ENCODE data around the gene CRB3.

The CRB3 gene

DNA sequence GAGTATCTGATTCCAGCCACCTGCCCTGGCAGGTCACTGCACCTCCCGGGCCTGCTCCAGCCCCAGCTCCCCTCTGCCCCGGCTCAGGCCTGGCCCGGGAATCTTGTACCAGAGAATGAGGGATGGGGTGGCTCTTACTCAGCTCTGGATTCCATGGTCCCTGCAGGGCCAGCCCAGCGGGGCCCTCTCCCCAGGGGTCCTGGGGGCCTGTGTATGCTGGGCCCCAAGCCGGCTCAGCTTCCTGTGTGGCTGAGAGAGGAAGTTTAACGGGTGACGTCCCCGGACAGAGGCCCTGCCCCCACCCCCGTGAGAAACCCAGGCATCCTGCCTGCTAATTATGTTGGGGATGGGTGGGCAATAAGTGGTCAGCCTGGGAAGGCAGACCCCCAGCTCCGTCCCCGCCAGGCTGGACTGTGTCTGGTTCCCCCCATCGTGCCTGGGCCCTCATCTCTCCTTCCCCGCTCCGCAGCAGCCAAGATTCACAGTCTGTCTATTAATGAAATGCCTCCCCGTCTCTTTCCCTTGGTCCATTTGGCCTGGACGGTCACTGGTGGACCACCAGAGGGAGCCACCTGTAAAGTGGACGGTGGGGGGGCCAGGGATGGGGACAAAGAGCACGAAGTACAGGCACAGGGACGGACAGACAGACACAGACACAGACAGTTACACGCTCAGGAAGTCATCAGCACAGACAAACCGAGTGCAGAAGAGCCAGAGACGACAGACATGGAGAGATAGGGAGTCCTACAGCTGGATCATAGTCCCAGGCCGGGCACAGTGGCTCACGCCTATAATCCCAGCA, 17.7 kb downstream of the CRB3 start, which contains the start of gene DENND1C:
DENND1C (minus strand) TSS at position 247 of the 802 bp plus-strand sequence; CDS start at position 155, 92 bp downstream.
- TF ChIP-seq ZFX (IDR thresholded peaks at IDR 0.05) (no peak), CTCF (conservative IDR thresholded peaks at IDR 0.05) (no peak; the same call in 1 of the 2 replicates)
- no peak within 1 kb of the TSS for H3K27ac ChIP-seq

DNA sequence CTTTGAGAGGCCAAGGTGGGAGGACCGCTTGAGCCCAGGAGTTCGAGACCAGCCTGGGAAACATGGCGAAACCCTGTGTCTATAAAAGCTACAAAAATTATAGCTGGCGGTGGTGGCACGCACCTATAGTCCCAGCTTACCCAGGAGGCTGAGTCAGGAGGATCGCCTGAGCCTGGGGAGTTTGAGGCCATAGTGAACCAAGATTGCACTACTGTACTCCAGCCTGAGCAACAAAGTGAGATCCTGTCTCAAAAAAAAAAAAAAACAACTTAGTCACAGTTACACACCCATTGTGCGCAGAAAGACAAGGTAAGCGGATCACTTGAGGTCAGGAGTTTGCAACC, 18.2 kb downstream of the CRB3 start:
- TF ChIP-seq CTCF (conservative IDR thresholded peaks at IDR 0.05) (no peak), ZFX (IDR thresholded peaks at IDR 0.05) (no peak)

DNA sequence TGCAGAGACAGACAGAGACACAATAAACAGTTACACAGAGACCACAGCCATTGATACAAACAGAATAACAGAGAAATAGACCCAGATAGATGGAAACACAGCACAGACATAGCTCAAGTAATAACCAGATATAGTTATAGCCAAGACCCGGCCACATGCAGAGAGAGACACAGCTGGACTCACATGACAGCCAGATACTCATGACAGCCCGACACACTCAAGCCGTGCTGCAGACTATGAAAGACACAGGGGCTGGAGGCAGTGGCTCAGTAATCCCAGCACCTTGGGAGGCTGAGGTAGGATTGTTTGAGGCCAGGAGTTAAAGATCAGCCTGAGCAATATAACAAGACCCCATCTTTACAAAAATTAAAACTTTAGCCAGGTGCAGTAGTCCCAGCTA, 19.2 kb downstream of the CRB3 start:
- TF ChIP-seq CTCF (conservative IDR thresholded peaks at IDR 0.05) (no peak), ZFX (IDR thresholded peaks at IDR 0.05) (no peak)
- no peak overlapping the region for H3K27ac ChIP-seq

More for the DNA sequence above, 18.2 kb downstream of the CRB3 start:
- H3K27ac ChIP-seq = no peak overlapping the region

DNA sequence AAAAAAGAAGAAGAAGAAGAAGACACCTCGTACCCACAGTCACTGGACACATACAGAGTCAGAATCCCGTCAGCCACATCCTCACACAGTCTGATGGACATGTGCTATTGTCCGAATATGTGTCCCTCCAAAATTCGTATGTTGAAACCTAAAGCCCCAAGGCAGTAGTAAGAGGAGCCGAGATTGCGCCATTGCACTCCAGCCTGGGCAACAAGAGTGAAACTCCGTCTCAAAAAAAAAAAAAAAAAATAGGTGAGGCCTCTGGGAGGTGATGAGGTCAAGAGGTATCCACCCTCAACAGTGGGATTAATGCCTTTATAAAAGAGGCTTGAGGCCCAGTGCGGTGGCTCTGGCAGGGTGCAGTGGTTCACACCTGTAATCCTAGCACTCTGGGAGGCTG, 20.2 kb downstream of the CRB3 start:
- H3K27ac ChIP-seq = no peak overlapping the region
- TF ChIP-seq CTCF (conservative IDR thresholded peaks at IDR 0.05) = no peak
- TF ChIP-seq ZFX (IDR thresholded peaks at IDR 0.05) = no peak

GRCh38 chr19:6484831-6485230, 20.8 kb downstream of the CRB3 start:
- no peak overlapping the region for H3K27ac ChIP-seq
- TF ChIP-seq CTCF (conservative IDR thresholded peaks at IDR 0.05) (no peak), ZFX (IDR thresholded peaks at IDR 0.05) (no peak)

GRCh38 chr19:6489278-6490061, 25.4 kb downstream of the CRB3 start:
- TF ChIP-seq ZFX (IDR thresholded peaks at IDR 0.05) = no peak
- TF ChIP-seq CTCF (conservative IDR thresholded peaks at IDR 0.05) = no peak
- no peak overlapping the region for H3K27ac ChIP-seq

DNA sequence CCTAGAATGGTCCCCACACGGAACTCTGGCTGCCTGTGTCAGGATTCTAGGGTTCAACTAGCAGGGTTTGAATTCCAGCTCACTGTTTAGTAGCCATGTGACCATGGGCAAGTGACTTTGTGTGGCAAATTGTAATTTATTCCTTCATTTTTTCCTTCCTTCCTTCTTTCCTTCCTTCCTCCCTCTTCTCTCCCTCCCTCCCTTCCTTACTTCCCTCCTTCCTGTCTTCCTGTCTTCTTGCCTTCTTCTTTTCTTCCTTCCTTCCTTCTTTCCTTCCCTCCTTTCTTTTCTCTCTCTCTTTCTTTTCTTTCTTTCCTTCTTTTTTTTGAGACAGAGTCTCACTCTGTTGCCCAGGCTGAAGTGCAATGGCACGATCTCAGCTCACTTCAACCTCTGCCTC, 26.1 kb downstream of the CRB3 start:
- no peak overlapping the region for H3K27ac ChIP-seq
- TF ChIP-seq CTCF (conservative IDR thresholded peaks at IDR 0.05) (no peak), ZFX (IDR thresholded peaks at IDR 0.05) (no peak)
